ENCODE measurements around the gene SNRK.
A peak's percentile ranks its signal among the peaks of the same experiment; 100 is the strongest.

SNRK gene

GRCh38 chr3:43286115-43286840 is at the start of gene SNRK:
SNRK (plus strand) TSS chr3:43286540; CDS start chr3:43303204, 16,664 bp downstream.
- DNase-seq, result peak; percentile 95

GRCh38 chr3:43238801-43239200 is 47.5 kb upstream of the SNRK start:
- DNase-seq, result no peak

- DNase-seq, result no peak
Measured at GRCh38 chr3:43239755-43240154, 46.6 kb upstream of the SNRK start.

- DNase-seq, result no peak
Measured at GRCh38 chr3:43243590-43244587, 42.5 kb upstream of the SNRK start.

- no peak for DNase-seq
Measured at GRCh38 chr3:43244694-43245093, 41.6 kb upstream of the SNRK start.

GRCh38 chr3:43246976-43247375 is 39.4 kb upstream of the SNRK start:
- no peak for DNase-seq

GRCh38 chr3:43247561-43248184 is 38.7 kb upstream of the SNRK start:
- no peak for DNase-seq

- no peak for DNase-seq
Measured at GRCh38 chr3:43248185-43248583, 38.2 kb upstream of the SNRK start.

- no peak for DNase-seq
Measured at GRCh38 chr3:43248973-43249372, 37.4 kb upstream of the SNRK start.

GRCh38 chr3:43249405-43249804 is 36.9 kb upstream of the SNRK start:
- DNase-seq, result no peak

- DNase-seq, result no peak
Measured at GRCh38 chr3:43253294-43253693, 33.0 kb upstream of the SNRK start.

GRCh38 chr3:43254125-43254524 is 32.2 kb upstream of the SNRK start:
- DNase-seq, result no peak

GRCh38 chr3:43255662-43256061 is 30.7 kb upstream of the SNRK start:
- no peak for DNase-seq

- DNase-seq, result no peak
Measured at GRCh38 chr3:43256714-43257461, 29.5 kb upstream of the SNRK start.

GRCh38 chr3:43257850-43258249 is 28.5 kb upstream of the SNRK start:
- no peak for DNase-seq

- DNase-seq, result no peak
Measured at GRCh38 chr3:43259626-43260025, 26.7 kb upstream of the SNRK start.

GRCh38 chr3:43260412-43260811 is 25.9 kb upstream of the SNRK start:
- no peak for DNase-seq

- no peak for DNase-seq
Measured at GRCh38 chr3:43262194-43262593, 24.1 kb upstream of the SNRK start.

- no peak for DNase-seq
Measured at GRCh38 chr3:43266451-43266850, 19.9 kb upstream of the SNRK start.

GRCh38 chr3:43266995-43267394 is 19.3 kb upstream of the SNRK start:
- no peak for DNase-seq

- no peak for DNase-seq
Measured at GRCh38 chr3:43268636-43269035, 17.7 kb upstream of the SNRK start.

- no peak for DNase-seq
Measured at GRCh38 chr3:43270078-43270477, 16.3 kb upstream of the SNRK start.

- DNase-seq, result no peak
Measured at GRCh38 chr3:43273416-43273815, 12.9 kb upstream of the SNRK start.
